Activated CD8-positive, alpha-beta memory T cell treated with anti-CD3 and anti-CD28 coated beads, Interleukin-2, amount 10 ng/mL, durations not matched to agents 7 days and 5 days (primary cell): Measurements from ENCODE around the gene LIPE. TPM values are rescaled to one million over a fixed set of nuclear protein-coding genes. Genes with fewer than 3 reads are reported as not detected.

ENCODE experiments used
- ATAC-seq: fragments of 150-1000 bp; cut with Tn5 transposase; one replicate; pipeline ENCODE4 v1.10.0; 2021; ENCODE audit warnings: moderate library complexity
- CTCF ChIA-PET: fragments of 350-600 bp; sonication (Branson Sonifier 250); formaldehyde crosslinking; loops from one replicate; lab custom pipeline; 2021; ENCODE audit warnings: antibody characterized with exemption; lab: Charles Lee
- DNase-seq: peaks from one replicate; pipeline ENCODE4 v3.0.0-alpha.2; 2020
- H3K27ac Mint-ChIP-seq: one replicate; pipeline ENCODE4 v1.8.0; 2021; ENCODE audit warnings: mild to moderate bottlenecking, mixed read lengths
- H3K27me3 Mint-ChIP-seq: one replicate; pipeline ENCODE4 v1.8.0; 2021; ENCODE audit warnings: mixed read lengths
- H3K36me3 Mint-ChIP-seq: one replicate; pipeline ENCODE4 v1.8.0; 2021; ENCODE audit warnings: mild to moderate bottlenecking, mixed read lengths
- H3K4me1 Mint-ChIP-seq: one replicate; pipeline ENCODE4 v1.8.0; 2021; ENCODE audit warnings: mixed read lengths
- H3K4me3 Mint-ChIP-seq: one replicate; pipeline ENCODE4 v1.8.0; 2021; ENCODE audit warnings: mild to moderate bottlenecking, moderate library complexity, mixed read lengths
- H3K9me3 Mint-ChIP-seq: one replicate; pipeline ENCODE4 v1.8.0; 2022; ENCODE audit warnings: low read depth, mixed read lengths
- total RNA-seq, 2 experiments: library from RNA; stranded (reverse); gene quantifications; one replicate each; pipeline ENCODE4 v1.2.3, GENCODE V29; 2021

The LIPE gene
- total RNA-seq, 2 experiments from 2014 or later: 41.5 to 44.6 TPM

DNA sequence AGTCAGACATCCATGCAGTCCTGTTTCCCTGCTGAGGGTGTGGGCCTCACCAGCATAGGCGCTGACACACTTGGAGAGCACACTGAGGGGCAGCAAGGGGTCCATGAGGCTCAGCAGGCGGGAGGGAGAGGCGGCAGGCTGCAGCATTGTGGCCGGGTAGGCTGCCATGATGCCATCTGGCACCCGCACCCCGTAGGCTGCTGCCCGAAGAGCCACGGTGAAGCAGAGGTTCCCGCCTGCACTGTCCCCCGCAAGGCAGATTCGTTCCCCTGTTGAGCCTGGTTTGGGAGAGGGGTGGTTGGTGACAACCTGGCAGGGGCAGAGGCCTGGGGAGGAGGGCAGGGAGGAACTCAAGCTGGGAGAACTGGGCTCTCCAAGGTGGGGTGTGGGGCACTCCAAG lies 21.1 kb downstream of the LIPE start:
- Mint-ChIP-seq H3K36me3 (peaks cover 21% of the 10 kb centered on the region), H3K9me3 (no peaks in the 10 kb centered on the region), H3K27me3 (no peaks in the 10 kb centered on the region), H3K27ac (no peak overlapping the region), H3K4me3 (no peak overlapping the region), H3K4me1 (peaks cover 11% of the 10 kb centered on the region)
- ATAC-seq: no peak
- CTCF ChIA-PET: interaction anchor here (1.5 to 1.8 kb wide), 2 partner anchors 14 to 18 kb away, joined by 4 to 6 read pairs; no protein-coding TSS in a partner anchor
- no peak for DNase-seq

DNA sequence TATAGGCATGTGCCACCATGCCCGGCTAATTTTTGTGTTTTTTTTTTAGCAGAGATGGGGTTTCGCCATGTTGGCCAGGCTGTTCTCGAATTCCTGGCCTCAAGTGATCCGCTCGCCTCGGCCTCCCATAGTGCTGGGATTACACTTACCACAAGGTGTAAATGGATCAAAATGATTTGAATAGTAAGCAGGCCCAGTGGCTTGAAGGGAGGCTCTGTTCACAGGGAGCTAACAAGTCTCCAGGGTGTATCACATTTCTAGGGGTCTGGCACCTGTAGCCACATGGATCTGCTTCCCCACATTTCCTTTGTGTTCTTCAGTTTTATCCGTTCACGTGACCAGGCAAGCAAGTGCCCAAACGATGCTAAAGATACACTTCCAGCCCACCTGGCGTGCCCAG lies 23.6 kb downstream of the LIPE start:
- H3K4me3 Mint-ChIP-seq: no peak overlapping the region
- peaks cover 21% of the 10 kb centered on the region for H3K36me3 Mint-ChIP-seq
- peaks cover 18% of the 10 kb centered on the region for H3K4me1 Mint-ChIP-seq
- DNase-seq: no peak
- no peaks in the 10 kb centered on the region for H3K9me3 Mint-ChIP-seq
- CTCF ChIA-PET: interaction anchor here (0.6 to 0.7 kb wide), 2 partner anchors 37 to 101 kb away, joined by 4 read pairs; partner anchors contain the start of gene PAFAH1B3
- H3K27me3 Mint-ChIP-seq: no peaks in the 10 kb centered on the region
- H3K27ac Mint-ChIP-seq: no peak overlapping the region
- ATAC-seq: no peak

DNA sequence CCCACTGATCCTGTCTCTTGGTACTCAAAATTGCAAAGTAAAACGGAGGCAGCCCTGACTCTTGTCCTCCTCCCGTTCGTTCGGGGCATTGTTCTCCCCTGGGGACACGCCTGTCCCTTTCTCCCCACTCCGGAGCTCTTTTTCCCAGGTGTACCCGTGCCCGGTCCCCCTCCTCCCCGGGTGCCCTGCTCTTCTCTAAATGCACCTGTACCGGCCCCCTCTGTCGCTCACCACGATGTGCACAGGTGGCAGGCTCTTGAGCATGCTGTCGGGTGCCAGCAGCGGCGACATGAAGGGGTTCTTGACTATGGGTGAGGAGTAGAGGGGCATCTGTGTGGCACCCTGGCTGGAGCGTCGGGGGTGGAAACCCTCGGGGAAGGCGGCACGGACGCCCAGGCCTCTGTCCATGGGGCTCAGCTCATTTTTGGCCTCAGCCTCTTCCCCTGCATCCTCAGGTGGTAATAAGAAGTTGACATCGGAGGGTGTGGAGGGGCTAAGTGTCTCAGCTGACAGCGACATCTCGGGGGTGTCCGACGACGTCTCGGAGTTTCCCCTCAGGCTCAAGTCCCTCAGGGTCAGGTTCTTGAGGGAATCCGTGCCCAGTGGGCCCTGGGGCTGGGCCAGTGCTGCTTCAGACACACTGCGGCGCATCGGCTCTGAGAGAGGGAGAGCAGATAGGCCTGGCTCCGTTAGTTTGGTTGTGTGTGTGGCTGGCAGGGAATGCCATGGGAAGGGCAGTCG lies 24.6 kb downstream of the LIPE start:
- Mint-ChIP-seq H3K27ac (no peak overlapping the region), H3K4me3 (no peak overlapping the region), H3K36me3 (peaks cover 19% of the 10 kb centered on the region), H3K4me1 (peaks cover 24% of the 10 kb centered on the region), H3K27me3 (no peaks in the 10 kb centered on the region), H3K9me3 (no peaks in the 10 kb centered on the region)
- no peak for ATAC-seq
- no peak for DNase-seq
- CTCF ChIA-PET: interaction anchor here (1.0 to 5.9 kb wide), 6 partner anchors 17 to 294 kb away, joined by 3 to 29 read pairs (median 10); partner anchors contain the start of gene CEACAM1

DNA sequence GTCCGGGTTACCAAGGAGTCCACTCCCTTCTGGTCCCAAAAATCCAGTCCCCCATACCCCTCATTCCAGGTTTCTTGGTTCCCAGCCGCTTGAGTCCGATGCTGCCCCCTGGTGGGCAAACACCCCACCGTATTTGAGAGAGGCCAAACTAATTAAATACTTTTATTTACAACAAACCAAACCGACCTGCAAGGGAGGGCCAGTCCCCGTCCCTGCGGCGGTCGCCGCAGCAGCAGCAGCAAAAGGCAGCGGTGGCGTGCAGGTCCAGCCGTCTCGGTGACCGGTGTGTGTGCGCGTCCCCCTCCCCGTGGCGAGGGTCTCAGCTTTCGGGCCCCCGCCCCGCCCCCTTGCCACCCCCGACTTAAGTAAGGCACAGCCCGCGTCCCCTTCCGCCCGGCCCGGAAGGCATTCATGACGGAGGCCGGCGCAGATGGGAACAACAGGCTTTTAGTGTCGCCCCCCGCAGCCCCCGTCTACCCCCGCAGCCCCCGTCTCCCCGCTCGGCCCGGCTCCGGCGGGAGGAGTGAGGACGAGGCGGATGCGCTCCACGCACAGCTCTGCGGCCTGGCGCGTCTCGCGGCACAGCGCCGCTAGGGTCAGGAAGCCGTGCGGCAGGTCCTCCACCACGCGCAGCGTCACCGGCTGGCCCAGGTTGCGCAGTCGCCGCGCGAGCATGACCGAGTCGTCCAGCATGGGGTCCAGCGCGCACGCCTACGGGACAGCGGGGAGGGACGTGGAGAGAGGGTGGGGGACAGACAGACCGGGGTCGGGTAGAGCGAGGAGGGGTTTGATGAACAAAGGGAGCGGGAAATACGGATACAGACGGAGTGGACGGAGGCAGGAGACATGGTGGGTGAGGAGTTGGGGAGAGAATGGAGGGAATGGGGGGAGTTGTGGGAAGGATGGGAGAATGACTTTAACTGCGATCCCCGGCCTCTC lies 25.6 kb downstream of the LIPE start:
- no peaks in the 10 kb centered on the region for H3K27me3 Mint-ChIP-seq
- H3K36me3 Mint-ChIP-seq: peaks cover 19% of the 10 kb centered on the region
- H3K27ac Mint-ChIP-seq: peak overlapping the region; percentile 42
- H3K4me3 Mint-ChIP-seq: peak overlapping the region; percentile 65
- H3K9me3 Mint-ChIP-seq: no peaks in the 10 kb centered on the region
- DNase-seq (peak; percentile 81), ATAC-seq (peak; percentile 52)
- CTCF ChIA-PET: interaction anchor here (0.8 to 5.9 kb wide), 11 partner anchors 9 to 293 kb away, joined by 3 to 29 read pairs (median 6); partner anchors contain the start of gene CEACAM1
- H3K4me1 Mint-ChIP-seq: peaks cover 29% of the 10 kb centered on the region

DNA sequence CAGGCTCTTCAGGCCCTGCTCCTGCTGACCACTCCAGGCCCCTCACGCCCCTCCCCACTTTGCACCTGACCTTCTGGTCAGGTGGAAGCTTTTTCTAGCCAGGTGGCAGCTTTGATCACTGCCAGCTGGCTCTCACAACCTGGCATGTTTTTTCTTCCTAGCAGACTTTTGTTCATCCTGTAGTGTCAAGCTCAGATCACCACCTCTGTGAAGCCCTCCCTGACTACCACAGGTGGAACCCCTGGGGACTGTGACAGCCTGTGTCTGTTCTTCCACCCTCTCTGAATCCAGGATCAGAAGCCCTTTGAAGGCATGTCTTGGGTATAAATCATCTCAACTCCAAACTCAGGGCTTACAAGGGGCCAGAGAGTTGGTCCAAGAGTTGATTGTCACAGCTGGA lies 26.8 kb downstream of the LIPE start:
- DNase-seq (no peak), ATAC-seq (no peak)
- Mint-ChIP-seq H3K27ac (peak overlapping the region; percentile 14), H3K9me3 (no peaks in the 10 kb centered on the region), H3K4me3 (no peak overlapping the region), H3K4me1 (peaks cover 36% of the 10 kb centered on the region), H3K27me3 (no peaks in the 10 kb centered on the region), H3K36me3 (peaks cover 15% of the 10 kb centered on the region)
- CTCF ChIA-PET: interaction anchor here (0.8 to 5.9 kb wide), 13 partner anchors 8 to 292 kb away, joined by 3 to 29 read pairs (median 5); no protein-coding TSS in a partner anchor

DNA sequence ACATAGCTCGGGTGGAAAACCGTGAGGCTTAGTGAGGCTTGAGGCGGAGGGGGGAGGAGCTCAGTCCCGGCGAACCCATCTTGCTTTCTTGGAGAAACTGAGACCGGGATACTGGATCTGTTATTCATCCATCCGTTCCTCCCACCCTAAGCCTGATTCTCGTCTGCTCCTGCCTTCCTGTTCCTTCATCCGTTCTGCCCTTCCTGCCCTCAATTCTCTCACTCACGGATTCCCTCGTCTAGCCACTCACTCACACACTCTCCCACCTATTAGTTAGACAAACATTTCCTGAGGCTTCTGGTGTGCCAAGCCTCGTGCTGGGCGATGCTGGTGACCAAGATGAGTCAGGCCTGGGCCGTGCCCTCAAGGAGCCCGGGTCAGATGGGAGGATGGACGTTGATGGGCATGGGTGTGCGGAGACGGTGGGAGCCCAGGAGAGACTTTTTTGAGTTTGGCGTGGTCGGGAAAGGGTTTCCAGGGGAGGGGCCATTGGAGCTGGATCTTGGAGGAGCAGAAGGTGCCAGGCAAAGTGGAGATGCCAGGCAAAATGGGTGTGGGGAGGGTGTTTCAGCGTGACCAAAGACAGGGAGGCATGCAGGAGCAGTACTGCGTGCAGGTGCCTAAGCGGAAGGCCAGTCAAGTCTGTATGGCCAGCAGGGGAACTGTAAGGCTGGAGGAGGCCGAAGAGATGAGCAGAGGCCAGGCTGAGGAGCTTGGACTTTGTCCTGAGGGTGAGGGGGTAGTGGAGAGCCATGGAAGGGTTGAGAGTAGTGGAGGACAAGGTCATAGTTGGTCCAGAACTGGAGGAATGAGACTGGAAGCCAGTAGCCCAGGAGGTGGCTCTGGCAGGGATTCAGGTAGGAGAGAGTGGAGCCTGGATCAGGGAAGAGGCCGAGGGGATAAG lies 29.7 kb downstream of the LIPE start:
- Mint-ChIP-seq H3K9me3 (no peaks in the 10 kb centered on the region), H3K4me1 (peaks cover 34% of the 10 kb centered on the region), H3K27me3 (peaks cover 3% of the 10 kb centered on the region), H3K4me3 (peak overlapping the region; percentile 81), H3K36me3 (peaks cover 2% of the 10 kb centered on the region), H3K27ac (peak overlapping the region; percentile 90)
- CTCF ChIA-PET: interaction anchor here (0.6 to 5.9 kb wide), 15 partner anchors 11 to 273 kb away, joined by 3 to 29 read pairs (median 4); partner anchors contain the start of gene CEACAM1
- DNase-seq: no peak
- ATAC-seq: no peak

DNA sequence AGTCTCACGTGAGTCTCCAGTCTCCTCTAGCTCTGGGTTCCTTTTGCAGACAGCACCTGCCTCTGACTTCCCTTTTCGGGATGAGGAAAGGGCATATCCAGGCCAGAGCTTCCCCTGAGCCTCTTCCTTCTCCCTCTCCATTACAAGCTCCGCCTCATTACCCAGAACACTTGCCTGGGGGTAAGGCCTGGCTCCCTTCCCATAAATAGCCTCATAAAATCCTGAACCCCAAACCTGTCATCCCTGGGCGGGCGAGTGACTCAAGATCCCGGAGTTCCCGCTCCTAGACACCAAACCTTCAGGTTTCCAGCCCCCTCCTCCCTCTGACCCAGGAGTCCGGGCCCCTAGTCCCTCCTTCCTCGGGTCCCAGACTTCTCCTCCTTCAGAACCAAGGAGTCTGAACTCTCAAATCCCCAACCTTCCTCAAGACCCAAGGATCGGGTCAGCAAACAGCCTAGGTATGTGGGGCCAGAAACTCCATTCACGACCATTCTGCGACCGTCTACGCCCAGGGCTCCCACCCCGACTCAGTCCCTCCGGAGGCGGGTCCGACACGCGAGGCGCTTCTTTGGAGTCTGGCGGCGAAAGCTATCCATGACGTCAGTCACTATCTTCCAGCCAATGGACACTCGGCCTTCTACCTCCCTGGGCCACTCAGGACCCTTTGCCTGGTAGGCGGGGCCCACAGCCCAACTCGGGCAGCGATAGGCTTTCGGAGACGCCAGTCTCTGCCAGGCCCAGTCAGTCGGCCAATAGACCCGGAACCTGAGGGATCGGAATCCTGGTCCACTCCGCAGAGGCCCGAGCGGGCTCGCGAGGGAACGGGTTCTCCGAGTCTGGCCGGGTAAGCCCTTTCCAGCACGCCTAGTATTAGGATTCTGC lies 30.6 kb downstream of the LIPE start:
- CTCF ChIA-PET: interaction anchor here (0.6 to 5.9 kb wide), 16 partner anchors 10 to 272 kb away, joined by 3 to 29 read pairs (median 3); partner anchors contain the start of gene CEACAM1
- DNase-seq (peak; percentile 99), ATAC-seq (peak; percentile 99)
- H3K27ac Mint-ChIP-seq: peak overlapping the region; percentile 90
- peak overlapping the region; percentile 81 for H3K4me3 Mint-ChIP-seq
- peaks cover 29% of the 10 kb centered on the region for H3K4me1 Mint-ChIP-seq
- H3K27me3 Mint-ChIP-seq: peaks cover 10% of the 10 kb centered on the region
- H3K9me3 Mint-ChIP-seq: no peaks in the 10 kb centered on the region
- H3K36me3 Mint-ChIP-seq: peaks cover 2% of the 10 kb centered on the region

DNA sequence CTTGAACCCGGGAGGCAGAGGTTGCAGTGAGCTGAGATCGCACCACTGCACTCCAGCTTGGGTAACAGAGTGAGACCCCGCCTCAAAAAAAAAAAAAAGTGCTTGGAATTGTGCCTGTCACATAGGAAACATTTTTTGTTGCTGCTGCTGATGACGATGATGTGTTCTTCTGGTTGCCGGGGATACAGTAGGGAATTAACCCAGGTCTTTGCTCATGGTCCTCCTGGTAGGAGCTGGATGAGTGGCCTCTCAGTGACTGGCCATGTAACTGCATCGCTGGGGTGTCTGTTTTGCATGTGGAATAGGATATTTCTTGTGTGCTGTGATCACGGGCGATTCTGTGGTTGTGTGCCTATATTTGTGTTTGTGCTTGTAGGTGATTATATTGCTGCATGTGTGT lies 32.4 kb downstream of the LIPE start:
- peaks cover 2% of the 10 kb centered on the region for H3K36me3 Mint-ChIP-seq
- no peak for DNase-seq
- no peaks in the 10 kb centered on the region for H3K9me3 Mint-ChIP-seq
- H3K4me3 Mint-ChIP-seq: no peak overlapping the region
- H3K27me3 Mint-ChIP-seq: peaks cover 23% of the 10 kb centered on the region
- H3K4me1 Mint-ChIP-seq: peaks cover 20% of the 10 kb centered on the region
- CTCF ChIA-PET: interaction anchor here (1.3 kb wide), 1 partner anchor 25 kb away, joined by 3 read pairs; no protein-coding TSS in a partner anchor
- no peak overlapping the region for H3K27ac Mint-ChIP-seq
- no peak for ATAC-seq

DNA sequence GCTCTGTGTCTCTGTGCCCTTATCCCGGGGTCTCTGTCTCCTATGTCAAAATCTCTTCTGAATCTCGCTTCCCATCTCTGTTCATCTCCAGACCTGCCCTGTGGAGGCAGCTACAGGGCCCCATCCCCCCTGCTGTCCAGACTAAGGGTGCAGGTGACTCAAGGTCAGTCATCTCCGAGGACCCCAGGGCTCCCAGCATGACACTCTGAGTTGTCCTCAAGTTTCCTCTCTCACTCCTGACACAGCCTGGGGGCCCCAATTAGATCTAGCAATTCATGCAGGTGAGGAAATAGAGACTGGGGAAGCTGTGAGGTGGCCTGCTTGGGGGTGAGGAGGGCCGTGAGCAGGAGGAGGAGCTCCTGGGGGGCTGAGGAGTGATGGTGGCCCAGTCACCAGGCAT lies 35.0 kb downstream of the LIPE start:
- no peak for ATAC-seq
- CTCF ChIA-PET: interaction anchor here (1.2 kb wide), 1 partner anchor 9 kb away, joined by 5 read pairs; no protein-coding TSS in a partner anchor
- H3K9me3 Mint-ChIP-seq: no peaks in the 10 kb centered on the region

DNA sequence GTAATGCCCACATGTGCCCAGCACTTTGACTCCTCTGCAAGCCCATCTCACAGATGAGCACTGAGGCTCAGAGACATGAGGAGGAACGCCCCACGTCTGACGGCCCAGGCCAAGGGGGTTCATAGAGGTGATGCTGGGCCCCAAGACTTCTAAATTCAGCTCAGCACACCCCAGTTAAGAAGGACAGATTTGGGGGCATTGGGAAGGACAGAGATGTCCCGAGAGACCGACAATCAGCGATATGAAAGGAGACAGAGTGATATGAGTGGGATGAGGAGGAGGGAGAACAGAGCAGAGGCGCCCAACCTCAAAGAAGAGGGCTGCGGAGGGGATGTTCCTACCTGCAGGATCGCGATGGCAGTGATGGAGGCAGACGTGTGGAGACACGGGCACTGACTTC lies 37.3 kb downstream of the LIPE start, which contains the start of gene CNFN:
TSS of gene CNFN (minus strand) at position 399 of the 400 bp plus-strand sequence. CDS start 1,260 bp downstream, outside the sequence.
- Mint-ChIP-seq H3K27me3 (peaks cover 42% of the 10 kb centered on the region), H3K9me3 (no peaks in the 10 kb centered on the region), H3K4me3 (no peak within 1 kb of the TSS), H3K27ac (no peak within 1 kb of the TSS), H3K4me1 (peaks cover 5% of the 10 kb centered on the region), H3K36me3 (no peaks in the 10 kb centered on the region)
- ATAC-seq (no peak), DNase-seq (no peak)
- CTCF ChIA-PET: interaction anchor here (0.6 kb wide), 1 partner anchor 636 kb away, joined by 3 read pairs; no protein-coding TSS in a partner anchor

More for the DNA sequence above, 35.0 kb downstream of the LIPE start:
- Mint-ChIP-seq H3K4me3 (no peak overlapping the region), H3K4me1 (peaks cover 11% of the 10 kb centered on the region), H3K36me3 (no peaks in the 10 kb centered on the region), H3K27ac (no peak overlapping the region), H3K27me3 (peaks cover 31% of the 10 kb centered on the region)
- no peak for DNase-seq

DNA sequence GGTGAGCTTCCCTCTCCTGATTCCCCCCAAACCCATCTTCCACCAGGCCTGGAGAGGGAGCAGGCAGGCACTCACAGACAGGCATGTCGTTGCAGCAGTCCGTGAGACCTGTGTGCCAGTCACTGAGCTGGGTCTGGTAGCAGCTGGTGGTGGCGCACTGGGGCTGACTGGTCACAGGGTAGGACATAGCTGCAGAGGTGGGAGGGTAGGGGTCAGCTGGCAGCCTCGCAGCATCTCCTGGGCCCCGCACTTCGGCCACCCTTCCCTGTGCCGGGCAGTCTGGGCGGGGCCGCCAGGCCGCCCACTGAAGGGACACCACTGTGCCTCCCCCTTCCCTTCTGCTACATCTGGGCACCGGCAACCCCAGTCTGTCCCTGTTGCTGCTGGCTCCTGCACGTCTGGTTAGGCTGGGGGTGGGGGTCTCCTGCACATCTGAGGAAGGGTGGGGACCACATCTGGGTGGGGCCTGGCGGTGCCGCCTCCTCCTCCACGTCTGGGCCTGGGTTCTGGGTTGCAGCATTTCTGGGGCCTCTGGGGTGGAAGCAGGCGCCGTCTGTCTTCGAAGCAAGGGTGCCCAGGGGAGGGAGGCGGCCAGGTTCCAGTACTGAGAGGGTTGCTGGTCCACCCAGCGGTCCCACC lies 38.2 kb downstream of the LIPE start:
- Mint-ChIP-seq H3K36me3 (no peaks in the 10 kb centered on the region), H3K27me3 (peaks cover 42% of the 10 kb centered on the region), H3K4me1 (peaks cover 5% of the 10 kb centered on the region), H3K9me3 (no peaks in the 10 kb centered on the region), H3K27ac (no peak overlapping the region), H3K4me3 (no peak overlapping the region)
- CTCF ChIA-PET: interaction anchor here (0.6 to 1.7 kb wide), 5 partner anchors 10 to 635 kb away, joined by 3 to 6 read pairs (median 3); no protein-coding TSS in a partner anchor
- ATAC-seq (no peak), DNase-seq (no peak)
